Activated CD4-positive, alpha-beta T cell treated with anti-CD3 and anti-CD28 coated beads, Interleukin-10, Interleukin-2, amounts not matched to agents 100 ng/mL and 50 ng/mL, durations not matched to agents 16 hours and 8 hours (primary cell): Measurements from ENCODE around the gene DMP1.
"Not testable (repeated sequence)": the region's sequence is repeated elsewhere in the genome, so short reads cannot be mapped to it uniquely, and the experiment has no call there.

Experiments used
- DNase-seq: peaks from one replicate; pipeline ENCODE4 v3.0.0-alpha.2; 2020

DMP1 gene

DNA sequence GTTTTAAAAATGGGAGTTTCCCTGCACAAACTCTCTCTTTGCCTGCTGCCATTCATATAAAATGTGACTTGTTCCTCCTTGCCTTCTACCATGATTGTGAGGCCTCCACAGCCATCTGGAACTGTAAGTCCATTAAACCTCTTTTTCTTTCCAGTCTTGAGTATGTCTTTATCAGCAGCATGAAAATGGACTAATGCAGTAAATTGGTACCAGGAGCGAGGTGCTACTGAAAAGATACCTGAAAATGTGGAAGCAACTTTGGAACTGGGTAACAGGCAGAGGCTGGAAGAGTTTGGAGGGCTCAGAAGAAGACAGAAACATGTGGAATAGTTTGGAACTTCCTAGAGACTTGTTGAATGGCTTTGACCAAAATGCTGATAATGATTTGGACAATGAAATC is 40.9 kb downstream of the DMP1 start:
- DNase-seq: not testable (repeated sequence)

DNA sequence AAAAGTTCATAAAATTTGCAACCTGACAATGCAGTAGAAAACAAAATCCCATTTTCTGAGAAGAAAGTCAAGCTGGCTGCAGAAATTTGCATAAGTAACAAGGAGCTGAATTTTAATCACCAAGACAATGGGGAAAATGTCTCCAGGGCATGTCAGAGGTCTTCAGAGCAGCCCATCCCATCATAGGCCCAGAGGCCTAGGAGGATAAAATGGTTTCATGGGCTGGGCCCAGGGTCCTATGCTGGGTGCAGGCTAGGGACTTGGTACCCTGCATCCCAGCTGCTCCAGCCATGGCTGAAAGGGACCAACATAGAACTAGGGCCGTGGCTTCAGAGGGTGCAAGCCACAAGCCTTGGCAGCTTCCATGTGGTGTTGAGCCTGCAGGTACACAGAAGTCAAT is 42.0 kb downstream of the DMP1 start:
- not testable (repeated sequence) for DNase-seq

DNA sequence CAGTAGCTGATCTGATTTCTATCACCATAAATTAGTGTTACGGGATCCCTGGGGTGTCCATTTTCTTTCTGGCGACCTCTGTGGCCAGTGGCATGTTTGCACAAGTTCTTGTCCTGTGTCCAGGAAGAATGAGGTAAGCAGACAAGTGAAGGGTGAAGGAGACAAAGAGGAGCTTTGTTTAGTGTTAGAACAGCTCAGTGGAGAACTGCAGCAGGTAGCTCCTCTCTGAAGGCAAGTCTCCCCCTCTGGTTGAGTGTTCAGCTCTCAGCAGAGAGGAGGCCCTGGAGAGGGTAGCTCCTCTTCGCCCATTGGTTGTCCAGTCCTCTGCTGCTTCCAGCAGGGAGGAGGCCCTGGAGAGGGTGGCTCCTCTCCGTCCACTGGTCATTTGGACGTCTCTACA is 47.2 kb downstream of the DMP1 start:
- no peak for DNase-seq

DNA sequence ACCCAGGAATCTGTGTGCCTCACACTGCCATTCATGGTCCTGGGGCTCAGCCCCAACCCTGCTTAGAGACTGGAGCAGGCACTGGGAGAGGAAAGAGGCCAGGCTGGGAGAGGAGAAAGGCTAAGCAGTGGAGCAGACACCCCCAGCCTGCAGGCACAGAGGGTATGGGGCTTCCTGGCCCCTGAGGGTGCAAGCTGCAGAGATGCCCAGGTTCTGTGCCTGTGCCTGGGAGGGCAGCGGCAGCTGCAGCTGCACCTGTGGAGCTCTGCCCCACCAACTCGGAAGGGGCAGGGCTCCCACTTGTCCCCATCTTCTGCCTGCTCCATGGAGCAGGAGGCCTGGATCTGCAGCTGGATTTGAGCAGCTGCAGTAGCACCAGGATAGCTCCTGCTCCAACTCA is 47.9 kb downstream of the DMP1 start:
- no peak for DNase-seq

DNA sequence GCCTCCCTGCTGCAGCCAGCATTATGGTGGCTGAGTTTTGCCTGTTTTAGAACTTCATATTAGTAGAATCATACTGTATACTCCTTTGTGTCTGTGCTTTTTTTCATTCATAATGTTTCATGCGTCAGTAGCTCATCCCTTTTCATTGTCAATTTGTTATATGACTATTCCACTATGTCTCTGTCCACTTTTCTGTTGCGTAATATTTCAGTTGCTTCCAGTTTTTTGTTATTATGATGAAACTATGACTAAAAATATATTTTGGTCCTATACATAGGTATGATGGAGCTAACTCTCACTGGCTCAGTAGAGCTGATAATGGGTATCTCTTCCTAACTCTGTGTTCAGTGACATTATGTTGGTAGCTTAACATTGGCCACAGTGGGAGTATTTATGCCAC is 48.3 kb downstream of the DMP1 start:
- DNase-seq: no peak

DNA sequence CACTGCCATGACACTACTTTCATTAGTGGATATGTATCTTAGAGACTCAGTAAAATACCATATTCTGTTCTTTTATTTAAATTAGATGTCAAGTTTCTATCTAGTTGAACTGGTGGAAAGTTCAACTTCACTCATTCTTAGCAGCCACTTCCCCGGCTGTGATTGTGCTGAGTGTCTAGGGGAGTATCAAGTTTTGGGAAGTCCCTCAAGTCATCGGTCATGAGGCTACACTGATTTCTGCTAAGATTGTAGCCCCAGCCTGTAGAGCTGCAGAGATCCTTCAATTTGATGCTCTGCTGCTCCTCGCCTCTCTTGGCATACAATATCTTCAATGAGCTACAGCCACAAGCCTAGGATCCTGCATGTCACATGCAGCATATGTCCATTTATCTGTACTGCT is 53.9 kb downstream of the DMP1 start:
- DNase-seq: no peak

DNA sequence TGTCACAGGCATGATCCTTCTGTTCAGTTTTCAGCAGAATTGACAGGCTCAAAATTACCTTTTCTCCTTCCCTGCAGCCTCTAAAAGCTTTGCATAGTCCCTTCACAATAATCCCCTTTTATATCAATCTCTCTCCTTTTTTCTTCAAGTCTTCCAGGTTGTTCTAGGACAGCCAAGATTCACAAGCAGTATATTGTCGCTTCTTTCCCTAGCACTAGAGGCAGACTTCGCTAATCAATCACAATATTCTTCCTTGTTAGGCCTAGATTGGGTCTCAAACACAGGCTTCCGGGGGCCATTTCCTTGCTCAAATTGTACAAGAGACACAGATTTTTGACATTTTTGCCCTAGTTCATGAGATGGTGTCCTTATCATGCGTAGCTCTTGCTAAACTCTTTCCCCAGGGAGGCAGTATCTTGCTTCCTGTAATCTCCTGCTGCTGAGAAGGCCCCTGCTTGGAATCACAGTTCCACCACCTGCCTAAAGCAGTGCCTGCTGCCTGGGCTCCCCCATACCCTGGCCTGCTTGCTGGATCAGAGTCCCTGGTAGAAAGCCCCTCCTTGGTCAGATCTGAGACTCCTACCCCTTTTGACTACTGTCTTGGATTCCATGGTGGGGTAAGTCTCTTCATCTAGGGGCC is 57.3 kb downstream of the DMP1 start:
- no peak for DNase-seq
